ENCODE results near the gene ENG.

Gene ENG

GRCh38 chr9:127776924-127777289, 77.6 kb downstream of the ENG start:
- DNase-seq (ENCODE audit: low read depth in 2 of 2) = no peak

- no peak for DNase-seq (ENCODE audit: low read depth in 2 of 2)
These were observed 78.1 kb downstream of the ENG start for GRCh38 chr9:127776195-127776923.

GRCh38 chr9:127773981-127774380, 80.5 kb downstream of the ENG start:
- DNase-seq (ENCODE audit: low read depth in 2 of 2) = no peak

- no peak for DNase-seq (ENCODE audit: low read depth in 2 of 2)
These were observed 81.2 kb downstream of the ENG start for GRCh38 chr9:127773272-127773671.

- no peak for DNase-seq (ENCODE audit: low read depth in 2 of 2)
These were observed 81.9 kb downstream of the ENG start for GRCh38 chr9:127772603-127773002.

GRCh38 chr9:127771570-127772189, 82.8 kb downstream of the ENG start:
- no peak for DNase-seq (ENCODE audit: low read depth in 2 of 2)

GRCh38 chr9:127770905-127771569, 83.4 kb downstream of the ENG start:
- DNase-seq (ENCODE audit: low read depth in 2 of 2) = peak; percentile 94 to 95

- DNase-seq (ENCODE audit: low read depth in 2 of 2) = no peak
These were observed 83.9 kb downstream of the ENG start for GRCh38 chr9:127770583-127770904.

- DNase-seq (ENCODE audit: low read depth in 2 of 2) = no peak
These were observed 84.4 kb downstream of the ENG start for GRCh38 chr9:127769929-127770582.

- no peak for DNase-seq (ENCODE audit: low read depth in 2 of 2)
These were observed 85.4 kb downstream of the ENG start for GRCh38 chr9:127769101-127769500.

- DNase-seq (ENCODE audit: low read depth in 2 of 2) = no peak
These were observed 85.8 kb downstream of the ENG start for GRCh38 chr9:127768698-127769097.

GRCh38 chr9:127767909-127768331, 86.5 kb downstream of the ENG start:
- DNase-seq (ENCODE audit: low read depth in 2 of 2) = peak; percentile 57 to 61

- DNase-seq (ENCODE audit: low read depth in 2 of 2) = no peak
These were observed 87.0 kb downstream of the ENG start for GRCh38 chr9:127767410-127767809.

- no peak for DNase-seq (ENCODE audit: low read depth in 2 of 2)
These were observed 89.0 kb downstream of the ENG start for GRCh38 chr9:127765418-127765817.
